Measurements from ENCODE around the gene SLC35C1.
"Not testable (repeated sequence)": the region's sequence is repeated elsewhere in the genome, so short reads cannot be mapped to it uniquely, and the experiment has no call there.

SLC35C1 gene

GRCh38 chr11:45788887-45789286 lies 16.1 kb upstream of the SLC35C1 start:
- no peak for DNase-seq

GRCh38 chr11:45791524-45791923 lies 13.4 kb upstream of the SLC35C1 start:
- DNase-seq = no peak

- no peak for DNase-seq
Measured at GRCh38 chr11:45794169-45794568, 10.8 kb upstream of the SLC35C1 start.

- DNase-seq = no peak
Measured at GRCh38 chr11:45795379-45795778, 9.6 kb upstream of the SLC35C1 start.

GRCh38 chr11:45796461-45796861 lies 8.5 kb upstream of the SLC35C1 start:
- DNase-seq = no peak

- no peak for DNase-seq
Measured at GRCh38 chr11:45798793-45799441, 6.0 kb upstream of the SLC35C1 start.

GRCh38 chr11:45799562-45799961 lies 5.4 kb upstream of the SLC35C1 start:
- DNase-seq = no peak

- DNase-seq = no peak
Measured at GRCh38 chr11:45800261-45800660, 4.7 kb upstream of the SLC35C1 start.

- DNase-seq = peak; percentile 37 to 72 (median 52)
Measured at GRCh38 chr11:45801723-45802315, 3.1 kb upstream of the SLC35C1 start.

- DNase-seq = no peak
Measured at GRCh38 chr11:45802531-45803317, 2.2 kb upstream of the SLC35C1 start.

GRCh38 chr11:45803971-45804760 lies 783 bp upstream of the SLC35C1 start:
- DNase-seq = peak; percentile 69 to 93 (median 84)

GRCh38 chr11:45805305-45806071 lies 539 bp downstream of the SLC35C1 start:
- DNase-seq = peak; percentile 47 to 72 (median 64)

- no peak for DNase-seq
Measured at GRCh38 chr11:45806072-45806933, 1.4 kb downstream of the SLC35C1 start.

GRCh38 chr11:45806937-45807791 lies 2.2 kb downstream of the SLC35C1 start:
- peak in 1 of 4 experiments; percentile 7 for DNase-seq

- DNase-seq = no peak
Measured at GRCh38 chr11:45807792-45808238, 2.9 kb downstream of the SLC35C1 start.

GRCh38 chr11:45808427-45808826 lies 3.5 kb downstream of the SLC35C1 start:
- DNase-seq = not testable (repeated sequence)

GRCh38 chr11:45809456-45810395 lies 4.8 kb downstream of the SLC35C1 start:
- DNase-seq = no peak

- DNase-seq = no peak
Measured at GRCh38 chr11:45810431-45811108, 5.6 kb downstream of the SLC35C1 start.

Data from suppressor macrophage (primary cell).